ENCODE results near the gene FCHSD2.

GRCh38 chr11:72863916-72864315 is 278.2 kb downstream of the FCHSD2 start:
- TF ChIP-seq CTCF (IDR thresholded peaks at IDR 0.05) (no peak), EZH2 (IDR thresholded peaks at IDR 0.05; ENCODE audit: borderline replicate concordance, insufficient read depth, low read depth, low read length, poor library complexity, severe bottlenecking) (no peak)

Data from B cell (primary cell).